GM12878 (cell line): ENCODE results near the gene METTL1. TPM values are rescaled to one million over a fixed set of nuclear protein-coding genes. Genes with fewer than 3 reads are reported as not detected.

Source experiments
- ASH2L ChIP-seq: fragments of 300-600, 200-600 bp; sonication (generic); IDR thresholded peaks from 2 replicates; pipeline ENCODE4 v1.6.1; 2017; ENCODE audit warnings: low read depth, mild to moderate bottlenecking, borderline replicate concordance
- ATF7 ChIP-seq: fragments of 450-650 bp; IDR thresholded peaks from 2 replicates; pipeline ENCODE4 v1.6.1; 2016; ENCODE audit warnings: low read depth, mild to moderate bottlenecking
- BHLHE40 ChIP-seq, 2 experiments: fragments of 450-650 bp in 1 of 2; IDR thresholded peaks; 2 replicates each; pipeline ENCODE4 v1.6.1; 2011 to 2017; ENCODE audit warnings: low read depth in 2 of 2, borderline replicate concordance in 1 of 2, improper control_type of control experiment in 1 of 2, low read length in 1 of 2, mild to moderate bottlenecking in 1 of 2
- CEBPB ChIP-seq, 2 experiments: fragments of 150-350 bp in 1 of 2; IDR thresholded peaks; 2 replicates each; pipeline ENCODE4 v1.6.1; 2012 to 2014; ENCODE audit warnings: low read depth in 2 of 2, low read length in 2 of 2, borderline replicate concordance in 1 of 2, inconsistent platforms in 1 of 2
- CHD2 ChIP-seq: IDR thresholded peaks from 2 replicates; pipeline ENCODE4 v1.6.1; 2011; ENCODE audit warnings: low read depth, low read length, improper control_type of control experiment, borderline replicate concordance
- CREM ChIP-seq: IDR thresholded peaks from 2 replicates; pipeline ENCODE4 v1.6.1; 2014; ENCODE audit warnings: antibody characterized with exemption, low read depth
- ESRRA ChIP-seq: IDR thresholded peaks from 2 replicates; pipeline ENCODE4 v1.6.1; 2012; ENCODE audit warnings: mild to moderate bottlenecking, low read length, improper control_type of control experiment
- FOXM1 ChIP-seq: IDR thresholded peaks from 2 replicates; pipeline ENCODE4 v1.6.1; 2012; ENCODE audit warnings: low read depth, mild to moderate bottlenecking, inconsistent platforms, low read length, moderate library complexity
- GABPA ChIP-seq: IDR thresholded peaks from 2 replicates; pipeline ENCODE4 v1.6.1; 2014; ENCODE audit warnings: antibody characterized with exemption, low read depth, mild to moderate bottlenecking, inconsistent platforms
- IKZF1 ChIP-seq: fragments of 450-650 bp; conservative IDR thresholded peaks from 2 replicates; pipeline ENCODE4 v1.6.1; 2017; ENCODE audit warnings: antibody characterized with exemption, mild to moderate bottlenecking
- IKZF2 ChIP-seq, 2 experiments: fragments of 450-650 bp; IDR thresholded peaks; 2 replicates each; pipeline ENCODE4 v1.6.1; 2017; ENCODE audit warnings: mild to moderate bottlenecking in 2 of 2, moderate library complexity in 2 of 2
- JUNB ChIP-seq: IDR thresholded peaks from 2 replicates; pipeline ENCODE4 v1.6.1; 2016; ENCODE audit warnings: antibody characterized with exemption, mild to moderate bottlenecking
- LARP7 ChIP-seq: fragments of 450-650 bp; IDR thresholded peaks from 2 replicates; pipeline ENCODE4 v1.6.1; 2017; ENCODE audit warnings: mild to moderate bottlenecking
- NRF1 ChIP-seq: conservative IDR thresholded peaks from 2 replicates; pipeline ENCODE4 v1.6.1; 2011; ENCODE audit warnings: mild to moderate bottlenecking, low read depth, low read length, improper control_type of control experiment
- POLR2AphosphoS2 ChIP-seq: IDR thresholded peaks from 2 replicates; pipeline ENCODE4 v1.6.1; 2011; ENCODE audit warnings: low read depth, mild to moderate bottlenecking, low read length, improper control_type of control experiment, moderate library complexity
- RB1 ChIP-seq: fragments of 450-650 bp; formaldehyde crosslinking; IDR thresholded peaks from 2 replicates; pipeline ENCODE4 v1.6.1; 2017; ENCODE audit warnings: mild to moderate bottlenecking, borderline replicate concordance
- SIX5 ChIP-seq: IDR thresholded peaks from 2 replicates; pipeline ENCODE4 v1.6.1; 2011; ENCODE audit warnings: mild to moderate bottlenecking, low read depth, low read length, moderate library complexity; ENCODE audit not compliant: severe bottlenecking
- SMARCA5 ChIP-seq: fragments of 450-650 bp; IDR thresholded peaks from 2 replicates; pipeline ENCODE4 v1.6.1; 2017; ENCODE audit warnings: mild to moderate bottlenecking
- SRF ChIP-seq, 2 experiments: IDR thresholded peaks; 2 replicates each; pipeline ENCODE4 v1.6.1; 2011; ENCODE audit warnings: low read depth in 2 of 2, low read length in 2 of 2, mild to moderate bottlenecking in 1 of 2, moderate library complexity in 1 of 2
- STAT3 ChIP-seq: IDR thresholded peaks from 2 replicates; pipeline ENCODE4 v1.6.1; 2011; ENCODE audit warnings: low read depth, low read length, improper control_type of control experiment
- TARDBP ChIP-seq: IDR thresholded peaks from 2 replicates; pipeline ENCODE4 v1.6.1; 2016; ENCODE audit warnings: borderline replicate concordance
- TCF7 ChIP-seq: IDR thresholded peaks from 2 replicates; pipeline ENCODE4 v1.6.1; 2014; ENCODE audit warnings: antibody characterized with exemption, borderline replicate concordance
- ZBTB33 ChIP-seq: fragments of 450-650 bp; IDR thresholded peaks from 2 replicates; pipeline ENCODE4 v1.6.1; 2017; ENCODE audit warnings: mild to moderate bottlenecking
- ZBTB40 ChIP-seq: fragments of 450-650 bp; IDR thresholded peaks from 2 replicates; pipeline ENCODE4 v1.6.1; 2016; ENCODE audit warnings: mild to moderate bottlenecking, moderate library complexity, borderline replicate concordance
- ZNF207 ChIP-seq: fragments of 450-650 bp; IDR thresholded peaks from 2 replicates; pipeline ENCODE4 v1.6.1; 2014; ENCODE audit warnings: antibody characterized with exemption, mild to moderate bottlenecking, borderline replicate concordance
- ZNF24 ChIP-seq: fragments of 450-650 bp; IDR thresholded peaks from 2 replicates; pipeline ENCODE4 v1.6.1; 2017; ENCODE audit warnings: antibody characterized with exemption, mild to moderate bottlenecking
- ZNF274 ChIP-seq: IDR thresholded peaks from one replicate; pipeline ENCODE4 v1.8.0; 2011; ENCODE audit not compliant: insufficient read length, insufficient read depth
- polyA plus RNA-seq, 11 experiments: library from polyadenylated mRNA; depleted of rRNA in 4 of 11; unstranded in 6 of 11; stranded (reverse) in 5 of 11; fragments of >200 nt; fragmentation: Nextera tagmentation in 4 of 11; fragmentation: Illumina TruSeq in 1 of 11; extraction: Ambion mirVana in 4 of 11; extraction: Trizol in 1 of 11; gene quantifications; 1 replicate in 1 of 11; 2 replicates in 10 of 11; pipeline versions ENCODE4 v1.2.1 to v1.2.3, GENCODE V29; 2011 to 2016; ENCODE audit warnings: inconsistent platforms in 2 of 11, missing spikeins in 2 of 11, low read depth in 1 of 11
- total RNA-seq, 4 experiments: library from RNA; depleted of rRNA in 3 of 4; stranded (reverse); fragments of >200 nt in 3 of 4; fragmentation: Illumina TruSeq in 1 of 4; extraction: Trizol in 1 of 4; gene quantifications; 2 replicates each; pipeline versions ENCODE4 v1.2.1 to v1.2.3, GENCODE V29; 2013 to 2021

The METTL1 gene
- total and polyA plus RNA-seq, 10 of the 15 experiments (the other 5 are each of a cell fraction or from before 2014, with no cell fraction given), result 11.3 to 44.3 (median 30.6) TPM

GRCh38 chr12:57741844-57742738 lies 29.8 kb downstream of the METTL1 start (continued):
- TF ChIP-seq NRF1 (no peak), IKZF2 (IDR thresholded peaks at IDR 0.05) (no peak; a peak in 1 of 4 replicates), POLR2AphosphoS2 (0 out of 2 replicates have a peak, but pooled peaks have one; percentile 38), GABPA (no peak), LARP7 (no peak), CREM (peak; percentile 20; the same call in 1 of the 2 replicates), JUNB (no peak), ZNF274 (no peak), STAT3 (0 out of 2 replicates have a peak, but pooled peaks have one; percentile 32), SRF (IDR thresholded peaks at IDR 0.05; ENCODE audit: low read depth in 2 of 2, low read length in 2 of 2) (no peak), TARDBP (no peak), ESRRA (no peak), SIX5 (no peak), RB1 (no peak), IKZF1 (0 out of 2 replicates have a peak, but pooled peaks have one; percentile 14), FOXM1 (no peak), BHLHE40 (IDR thresholded peaks at IDR 0.05; ENCODE audit: borderline replicate concordance in 1 of 2, low read depth in 2 of 2, low read length in 1 of 2) (no peak), ATF7 (0 out of 2 replicates have a peak, but pooled peaks have one; percentile 21), CHD2 (no peak), ZBTB33 (no peak), ASH2L (no peak), ZNF207 (no peak), CEBPB (IDR thresholded peaks at IDR 0.05; ENCODE audit: borderline replicate concordance in 1 of 2, low read depth in 2 of 2, low read length in 2 of 2) (no peak), ZNF24 (no peak), TCF7 (no peak), SMARCA5 (no peak; the same call in 1 of the 2 replicates), ZBTB40 (no peak)
